ENCODE results near the gene AJM1.

Gene AJM1

GRCh38 chr9:136886610-136887597 lies 44.6 kb downstream of the AJM1 start:
- H3K9me3 ChIP-seq (ENCODE audit: control insufficient read depth, low read length), result no peaks in the 10 kb centered on the region
- peaks cover 16% of the 10 kb centered on the region for H3K36me3 ChIP-seq (ENCODE audit: control insufficient read depth, insufficient read depth, low read length)
- 3 to 6% methylated on average over 57 to 74 of the region's 76 CpGs for WGBS, 2 experiments (ENCODE audit: insufficient coverage in 2 of 2)
- peaks cover 12% of the 10 kb centered on the region for H3K4me1 ChIP-seq (ENCODE audit: control insufficient read depth, insufficient read depth, low read length, poor library complexity, severe bottlenecking)
- peak overlapping the region; percentile 77 for H3K27ac ChIP-seq (ENCODE audit: low read depth, low read length, severe bottlenecking)
- H3K4me3 ChIP-seq (ENCODE audit: extremely low read depth, insufficient read depth, low read length, poor library complexity, severe bottlenecking), result peak overlapping the region; percentile 79

GRCh38 chr9:136888454-136888853 lies 46.2 kb downstream of the AJM1 start:
- peaks cover 29% of the 10 kb centered on the region for H3K36me3 ChIP-seq (ENCODE audit: control insufficient read depth, insufficient read depth, low read length)
- no peak overlapping the region for H3K4me3 ChIP-seq (ENCODE audit: extremely low read depth, insufficient read depth, low read length, poor library complexity, severe bottlenecking)
- H3K27ac ChIP-seq (ENCODE audit: low read depth, low read length, severe bottlenecking), result no peak overlapping the region
- H3K4me1 ChIP-seq (ENCODE audit: control insufficient read depth, insufficient read depth, low read length, poor library complexity, severe bottlenecking), result no peaks in the 10 kb centered on the region
- no peaks in the 10 kb centered on the region for H3K9me3 ChIP-seq (ENCODE audit: control insufficient read depth, low read length)
- 98 to 100% methylated on average over 6 to 7 of the region's 8 CpGs for WGBS, 2 experiments (ENCODE audit: insufficient coverage in 2 of 2)

GRCh38 chr9:136889858-136890257 lies 47.6 kb downstream of the AJM1 start:
- 95 to 98% methylated on average over 36 to 42 of the region's 42 CpGs for WGBS, 2 experiments (ENCODE audit: insufficient coverage in 2 of 2)

GRCh38 chr9:136890661-136891060 lies 48.4 kb downstream of the AJM1 start:
- no peak overlapping the region for H3K27ac ChIP-seq (ENCODE audit: low read depth, low read length, severe bottlenecking)
- H3K4me1 ChIP-seq (ENCODE audit: control insufficient read depth, insufficient read depth, low read length, poor library complexity, severe bottlenecking), result no peaks in the 10 kb centered on the region
- WGBS, 2 experiments (ENCODE audit: insufficient coverage in 2 of 2), result 91 to 94% methylated on average over 9 to 13 of the region's 13 CpGs
- H3K9me3 ChIP-seq (ENCODE audit: control insufficient read depth, low read length), result no peaks in the 10 kb centered on the region
- H3K4me3 ChIP-seq (ENCODE audit: extremely low read depth, insufficient read depth, low read length, poor library complexity, severe bottlenecking), result no peak overlapping the region
- peaks cover 45% of the 10 kb centered on the region for H3K36me3 ChIP-seq (ENCODE audit: control insufficient read depth, insufficient read depth, low read length)

More at GRCh38 chr9:136889858-136890257, 47.6 kb downstream of the AJM1 start:
- Histone ChIP-seq H3K36me3 (ENCODE audit: control insufficient read depth, insufficient read depth, low read length) (peaks cover 39% of the 10 kb centered on the region), H3K9me3 (ENCODE audit: control insufficient read depth, low read length) (no peaks in the 10 kb centered on the region), H3K4me3 (ENCODE audit: extremely low read depth, insufficient read depth, low read length, poor library complexity, severe bottlenecking) (no peak overlapping the region), H3K27ac (ENCODE audit: low read depth, low read length, severe bottlenecking) (no peak overlapping the region), H3K4me1 (ENCODE audit: control insufficient read depth, insufficient read depth, low read length, poor library complexity, severe bottlenecking) (no peaks in the 10 kb centered on the region)

All from mesodermal cell (in vitro differentiated cells).